Gastroesophageal sphincter (tissue), 3 donors: ENCODE measurements around the gene DHRS11.

Experiments used
- CTCF ChIP-seq, 4 experiments: fragments of 200-600 bp in 2 of 4; fragments of 450-650 bp in 2 of 4; sonication (generic) in 1 of 4; IDR thresholded peaks; one replicate each; pipeline ENCODE4 v1.5.1; 2017 to 2019; ENCODE audit warnings: antibody characterized with exemption in 4 of 4, mild to moderate bottlenecking in 2 of 4, moderate library complexity in 2 of 4
- EP300 ChIP-seq: sonication (generic); formaldehyde crosslinking; IDR thresholded peaks from one replicate; pipeline ENCODE4 v1.6.1; 2017; ENCODE audit warnings: antibody characterized with exemption, mild to moderate bottlenecking
- POLR2A ChIP-seq, 2 donors: fragments of 450-650 bp; IDR thresholded peaks; one replicate each; pipeline ENCODE4 v1.6.1; 2017; ENCODE audit warnings: antibody characterized with exemption in 2 of 2, mild to moderate bottlenecking in 2 of 2, moderate library complexity in 1 of 2

GRCh38 chr17:36566081-36566480, 25.6 kb upstream of the DHRS11 start:
- TF ChIP-seq POLR2A (IDR thresholded peaks at IDR 0.05), result no peak
- no peak for TF ChIP-seq EP300
- TF ChIP-seq CTCF (IDR thresholded peaks at IDR 0.05), result no peak
